A549 treated with AZD9567 at 1 μM for 4 hours (cell line): ENCODE measurements around the gene CHST1. TPM values are rescaled to one million over a fixed set of nuclear protein-coding genes. Genes with fewer than 3 reads are reported as not detected.

Source experiments
- total RNA-seq: library from RNA; stranded (reverse); fragments of 200-300 nt; extraction: Qiagen RNA extraction; gene quantifications from 5 replicates; pipeline ENCODE4 v1.2.3, GENCODE V29; 2022; ENCODE audit not compliant: insufficient read depth

Gene CHST1
- 1.1 TPM in 4 of 5 replicates, not detected in the other for total RNA-seq

DNA sequence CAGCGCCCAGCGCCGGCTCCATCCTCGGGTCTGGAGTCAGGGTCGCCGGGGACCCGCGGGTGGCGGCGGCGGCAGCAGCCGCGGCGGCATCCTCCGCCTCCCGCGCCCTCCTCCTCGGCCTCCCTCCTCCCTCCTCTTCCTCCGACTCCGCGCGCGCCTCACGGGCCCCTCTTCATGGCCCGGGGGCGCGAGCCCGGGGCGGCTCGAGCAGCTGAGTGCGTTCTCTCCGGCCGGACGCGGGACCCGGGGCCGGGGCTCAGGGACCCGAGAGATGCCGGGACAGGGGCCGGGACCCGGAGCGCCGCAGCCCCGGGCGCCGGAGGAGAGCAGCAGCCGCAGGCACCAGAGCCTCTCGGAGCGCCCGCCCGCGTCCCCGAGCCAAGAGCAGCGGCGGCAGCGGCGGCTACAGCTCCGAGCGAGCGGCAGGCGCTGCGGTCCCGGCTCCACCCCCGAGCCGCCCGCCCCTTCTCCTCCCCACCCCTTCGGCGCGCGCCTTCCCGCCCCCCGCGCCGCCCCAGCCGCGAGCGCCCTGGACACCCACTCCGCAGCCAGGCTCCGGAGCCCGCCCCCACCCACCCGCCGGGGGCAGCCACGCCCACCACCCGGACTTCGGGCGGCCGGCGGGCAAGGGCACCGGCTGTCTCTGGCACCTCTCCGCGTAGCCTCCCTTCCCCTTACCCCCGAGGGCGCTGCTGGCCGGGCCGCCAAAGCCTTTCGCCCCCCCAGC lies at the start of gene CHST1:
TSS of gene CHST1 (minus strand) at position 417 of the 727 bp plus-strand sequence. CDS start 14,699 bp downstream, outside the sequence.

Other genes starting within 250 kb of the CHST1 start
- 22.6 to 32.7 TPM (median 30.4 TPM) in 5 replicates for gene SLC35C1, start 139.5 kb upstream of the CHST1 start, total RNA-seq
- gene CRY2, start 181.9 kb upstream of the CHST1 start, total RNA-seq: 4.1 to 5.0 TPM (median 4.6 TPM) in 5 replicates
- gene MAPK8IP1, start 220.0 kb upstream of the CHST1 start, total RNA-seq: 2.5 to 7.3 TPM (median 6.4 TPM) in 5 replicates
- gene FREY1, start 241.6 kb upstream of the CHST1 start, total RNA-seq: 0.41 to 0.60 TPM (median 0.42 TPM) in 3 of 5 replicates, not detected in the others